Transverse colon (tissue), 4 donors: Measurements from ENCODE around the gene LBHD2. TPM values are rescaled to one million over a fixed set of nuclear protein-coding genes. Genes with fewer than 3 reads are reported as not detected.

ENCODE experiments used
- DNase-seq: peaks from one replicate; pipeline ENCODE4 v3.0.0-alpha.2; 2019
- H3K27ac ChIP-seq, 4 donors: fragments of 200-600 bp; sonication (generic); 2 replicates each; pipeline ENCODE4 v1.5.1; 2016 to 2018; ENCODE audit warnings: inconsistent platforms in 4 of 4
- H3K27me3 ChIP-seq: fragments of 200-600 bp; sonication (generic); 2 replicates; pipeline ENCODE4 v1.5.1; 2017; ENCODE audit warnings: inconsistent platforms
- H3K36me3 ChIP-seq, 4 donors: fragments of 200-600 bp; sonication (generic); 2 replicates each; pipeline ENCODE4 v1.5.1; 2017 to 2019; ENCODE audit warnings: inconsistent platforms in 4 of 4
- H3K4me1 ChIP-seq, 4 donors: fragments of 200-600 bp; sonication (generic); 2 replicates each; pipeline ENCODE4 v1.5.1; 2017 to 2020; ENCODE audit warnings: inconsistent platforms in 4 of 4
- H3K4me3 ChIP-seq, 4 donors: fragments of 200-600 bp; sonication (generic); 1 replicate in 1 of 4; 2 replicates in 3 of 4; pipeline versions ENCODE4 v1.5.1 to v1.6.1; 2017 to 2019; ENCODE audit warnings: inconsistent platforms in 4 of 4
- H3K9me3 ChIP-seq, 2 donors: fragments of 200-600 bp; sonication (generic); 2 replicates each; pipeline ENCODE4 v1.5.1; 2017 to 2019; ENCODE audit warnings: inconsistent platforms in 2 of 2
- EP300 ChIP-seq: sonication (generic); formaldehyde crosslinking; IDR thresholded peaks from one replicate; pipeline ENCODE4 v1.6.1; 2017; ENCODE audit warnings: antibody characterized with exemption, low read depth
- POLR2A ChIP-seq: fragments of 450-650 bp; IDR thresholded peaks from one replicate; pipeline ENCODE4 v1.6.1; 2016; ENCODE audit warnings: antibody characterized with exemption, mild to moderate bottlenecking, moderate library complexity
- POLR2AphosphoS5 ChIP-seq, 3 donors: sonication (generic); formaldehyde crosslinking; IDR thresholded peaks; one replicate each; pipeline ENCODE4 v1.6.1; 2016; ENCODE audit warnings: antibody characterized with exemption in 3 of 3
- WGBS, 2 donors: methylation state at CpG; one replicate each; pipeline ENCODE4 v1.1.5; 2018; ENCODE audit warnings: low coverage in 1 of 2; 5-methylcytosine and 5-hydroxymethylcytosine counted together
- in situ Hi-C, 4 donors: fragments of 200-750 bp; cut with MboI; loops; one replicate each; pipeline versions ENCODE4 v1.15.0 to v1.15.1; 2017; ENCODE audit warnings: low sequenced_read_pairs in 3 of 4, low pct_ligation_motif_present in 1 of 4, low pct_unique_long_range_greater_than_20kb in 1 of 4
- intact Hi-C: fragments of 100-400 bp; cut with DNase I; formaldehyde crosslinking; loops from one replicate; pipeline ENCODE4 v1.15.1; 2023; ENCODE audit warnings: low total_unique reads
- total RNA-seq, 4 donors: library from RNA; depleted of rRNA; stranded (reverse); fragments of >200 nt; gene quantifications; one replicate each; pipeline ENCODE4 v1.1.0, GENCODE V29; 2016
- TF ChIP-seq, protein P1 (sequence below), 5 experiments: fragments of 200-600 bp in 3 of 5; fragments of 450-650 bp in 2 of 5; sonication (generic) in 3 of 5; IDR thresholded peaks; 1 replicate in 2 of 5; 2 replicates in 3 of 5; pipeline ENCODE4 v1.5.1; 2016 to 2017; ENCODE audit warnings: antibody characterized with exemption in 5 of 5, inconsistent platforms in 3 of 5, mild to moderate bottlenecking in 2 of 5, moderate library complexity in 1 of 5

LBHD2 gene
- total RNA-seq, 4 donors from 2014 or later: not detected

DNA sequence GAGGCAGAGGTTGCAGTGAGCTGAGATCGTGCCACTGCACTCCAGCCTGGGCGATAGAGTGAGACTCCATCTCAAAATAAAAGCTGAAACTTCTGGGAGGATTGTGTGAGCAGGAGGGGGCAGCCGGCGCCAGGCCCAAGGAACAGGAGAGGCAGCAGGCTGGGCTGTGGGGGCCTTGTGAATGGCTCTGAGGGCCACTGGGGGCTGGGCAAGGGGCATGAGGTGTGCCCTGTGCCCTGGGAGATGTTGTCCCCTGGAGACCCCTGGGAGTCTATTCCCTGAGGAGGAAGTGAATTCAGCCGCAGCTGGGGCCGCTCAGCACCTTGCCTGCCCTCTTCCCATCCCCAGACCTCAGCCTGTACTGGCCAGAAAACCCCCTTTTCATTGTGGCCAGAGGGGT, 4.9 kb downstream of the LBHD2 start:
- H3K4me1 ChIP-seq: peaks cover 4 to 19% (median 14%) of the 10 kb centered on the region in 4 donors
- peaks cover 21% of the 10 kb centered on the region for H3K27me3 ChIP-seq
- H3K4me3 ChIP-seq: no peak overlapping the region
- intact Hi-C loops: no loop called here
- TF ChIP-seq POLR2A: no peak
- TF ChIP-seq EP300: no peak
- no peak for TF ChIP-seq POLR2AphosphoS5 (IDR thresholded peaks at IDR 0.05)
- TF ChIP-seq, protein P1, sequence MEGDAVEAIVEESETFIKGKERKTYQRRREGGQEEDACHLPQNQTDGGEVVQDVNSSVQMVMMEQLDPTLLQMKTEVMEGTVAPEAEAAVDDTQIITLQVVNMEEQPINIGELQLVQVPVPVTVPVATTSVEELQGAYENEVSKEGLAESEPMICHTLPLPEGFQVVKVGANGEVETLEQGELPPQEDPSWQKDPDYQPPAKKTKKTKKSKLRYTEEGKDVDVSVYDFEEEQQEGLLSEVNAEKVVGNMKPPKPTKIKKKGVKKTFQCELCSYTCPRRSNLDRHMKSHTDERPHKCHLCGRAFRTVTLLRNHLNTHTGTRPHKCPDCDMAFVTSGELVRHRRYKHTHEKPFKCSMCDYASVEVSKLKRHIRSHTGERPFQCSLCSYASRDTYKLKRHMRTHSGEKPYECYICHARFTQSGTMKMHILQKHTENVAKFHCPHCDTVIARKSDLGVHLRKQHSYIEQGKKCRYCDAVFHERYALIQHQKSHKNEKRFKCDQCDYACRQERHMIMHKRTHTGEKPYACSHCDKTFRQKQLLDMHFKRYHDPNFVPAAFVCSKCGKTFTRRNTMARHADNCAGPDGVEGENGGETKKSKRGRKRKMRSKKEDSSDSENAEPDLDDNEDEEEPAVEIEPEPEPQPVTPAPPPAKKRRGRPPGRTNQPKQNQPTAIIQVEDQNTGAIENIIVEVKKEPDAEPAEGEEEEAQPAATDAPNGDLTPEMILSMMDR (IDR thresholded peaks at IDR 0.05): no peak
- H3K9me3 ChIP-seq: no peaks in the 10 kb centered on the region
- DNase-seq: no peak
- WGBS, 2 donors: 78 to 91% methylated on average over 4 to 6 of the region's 6 CpGs
- H3K36me3 ChIP-seq: no peaks in the 10 kb centered on the region
- in situ Hi-C loops: loop anchor here in 2 of 4 donors (10.0 to 25.0 kb wide), 2 partner anchors 196 to 198 kb away; no protein-coding TSS in a partner anchor
- no peak overlapping the region for H3K27ac ChIP-seq

DNA sequence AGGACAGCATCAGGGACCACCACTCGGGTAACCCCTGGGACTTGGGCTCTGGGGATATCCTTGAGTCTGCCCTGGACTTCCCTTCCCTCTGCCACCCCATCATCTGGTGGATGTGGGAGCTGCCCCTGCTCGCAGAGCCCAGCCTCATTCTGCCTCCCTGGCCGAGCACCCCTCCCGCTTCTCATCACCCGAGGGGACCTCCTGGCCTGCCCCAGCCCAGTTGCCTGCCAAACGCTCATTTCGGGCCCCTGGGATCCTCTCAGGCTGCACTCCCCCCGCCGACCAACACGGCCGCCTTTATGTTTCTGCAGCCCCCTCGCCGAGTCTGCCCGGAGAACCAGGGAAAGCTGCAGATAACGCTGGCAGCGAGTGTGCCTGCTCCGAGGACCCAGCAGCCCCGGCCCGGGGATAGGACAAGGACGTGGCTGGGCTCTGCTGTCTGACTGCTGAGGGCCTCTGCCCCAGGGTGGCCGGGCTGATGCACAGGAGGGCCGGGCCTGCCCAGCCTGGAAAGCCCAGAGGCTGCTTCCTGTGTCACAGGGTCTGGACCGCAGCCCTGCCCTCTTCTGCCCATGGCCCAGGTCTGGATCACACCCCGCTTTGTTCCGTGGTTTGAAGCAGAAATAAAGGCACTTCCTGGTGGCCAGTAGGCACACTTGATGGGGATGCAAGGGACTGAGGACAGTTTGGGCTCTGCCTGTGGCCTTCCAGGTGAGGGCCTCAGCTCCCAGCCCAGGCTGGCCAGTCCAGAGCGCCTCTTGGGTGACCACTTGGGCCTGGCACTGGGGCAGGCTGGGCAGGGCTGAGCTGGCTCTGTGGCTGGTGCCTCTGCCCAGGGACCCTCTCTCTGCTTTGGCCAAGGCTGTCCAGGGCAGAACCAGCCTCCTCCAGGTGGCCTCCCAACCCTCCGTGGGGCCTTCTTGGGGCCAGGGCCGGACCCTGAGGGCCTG, 5.7 kb downstream of the LBHD2 start:
- no peak overlapping the region for H3K27ac ChIP-seq
- intact Hi-C loops (no loop called here), in situ Hi-C loops (loop anchor here in 2 of 4 donors (10.0 to 25.0 kb wide), 2 partner anchors 195 to 198 kb away; no protein-coding TSS in a partner anchor)
- H3K36me3 ChIP-seq: no peaks in the 10 kb centered on the region
- H3K27me3 ChIP-seq: peaks cover 13% of the 10 kb centered on the region
- no peak overlapping the region for H3K4me3 ChIP-seq
- TF ChIP-seq EP300: no peak
- no peak for TF ChIP-seq POLR2AphosphoS5 (IDR thresholded peaks at IDR 0.05)
- TF ChIP-seq, protein P1 (IDR thresholded peaks at IDR 0.05): no peak
- no peak for TF ChIP-seq POLR2A
- 91 to 93% methylated on average over 10 to 26 of the region's 28 CpGs for WGBS, 2 donors
- no peak for DNase-seq
- H3K9me3 ChIP-seq: no peaks in the 10 kb centered on the region
- peaks cover 4 to 21% (median 10%) of the 10 kb centered on the region in 4 donors for H3K4me1 ChIP-seq

DNA sequence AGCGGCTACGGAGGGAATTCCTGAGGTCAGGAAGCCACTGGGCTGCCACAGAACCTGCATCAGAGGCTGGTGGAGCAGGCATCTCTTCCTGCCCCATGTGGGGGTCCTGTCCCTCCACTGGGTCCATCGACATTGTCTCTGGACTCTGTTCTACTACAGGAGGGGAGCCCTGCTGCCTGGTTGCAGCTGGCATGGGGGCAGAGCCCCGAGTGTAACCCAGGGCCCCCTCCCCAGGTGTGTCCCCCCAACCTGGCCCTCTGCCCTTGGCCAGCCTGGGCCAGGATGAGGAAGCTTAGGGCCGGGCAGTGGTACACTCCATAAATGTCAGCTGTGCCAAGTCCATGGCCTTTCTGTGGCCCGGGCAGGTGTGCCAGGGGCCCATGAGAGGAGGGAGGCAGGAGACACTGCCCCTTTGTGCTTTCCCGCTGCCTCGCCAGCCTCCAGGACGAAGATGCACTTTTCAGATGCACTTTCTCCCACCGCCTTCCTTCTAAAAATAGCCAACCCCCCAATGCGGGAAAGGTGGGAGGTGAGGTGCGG, 6.5 kb downstream of the LBHD2 start:
- in situ Hi-C loops: loop anchor here in 1 of 4 donors (25.0 kb wide), 1 partner anchor 197 kb away; no protein-coding TSS in a partner anchor

More for the DNA sequence above, 6.5 kb downstream of the LBHD2 start:
- Histone ChIP-seq H3K4me1 (peaks cover 4 to 30% (median 15%) of the 10 kb centered on the region in 4 donors), H3K27ac (no peak overlapping the region), H3K9me3 (no peaks in the 10 kb centered on the region), H3K27me3 (peaks cover 4% of the 10 kb centered on the region), H3K4me3 (no peak overlapping the region), H3K36me3 (no peaks in the 10 kb centered on the region)
- intact Hi-C loops: no loop called here
- TF ChIP-seq POLR2AphosphoS5 (IDR thresholded peaks at IDR 0.05) (no peak), EP300 (no peak), POLR2A (no peak)
- TF ChIP-seq, protein P1 (IDR thresholded peaks at IDR 0.05): no peak
- no peak for DNase-seq
- 67% methylated on average over 11 of the region's 12 CpGs; no CpG with 5 or more reads in 1 of the 2 donors for WGBS, 2 donors
